ENCODE measurements around the gene RNLS. TPM values are rescaled to one million over a fixed set of nuclear protein-coding genes. Genes with fewer than 3 reads are reported as not detected.

The RNLS gene
- total RNA-seq, 1 donor from 2014 or later: 10.0 TPM

GRCh38 chr10:88551246-88551645 lies 31.9 kb downstream of the RNLS start:
- ATAC-seq: no peak

GRCh38 chr10:88546497-88546896 lies 36.6 kb downstream of the RNLS start:
- ATAC-seq: no peak

- no peak for ATAC-seq
These were observed 37.8 kb downstream of the RNLS start for GRCh38 chr10:88545359-88545758.

GRCh38 chr10:88544140-88544870 lies 38.8 kb downstream of the RNLS start:
- ATAC-seq: no peak

GRCh38 chr10:88542522-88542921 lies 40.6 kb downstream of the RNLS start:
- no peak for ATAC-seq

DNA sequence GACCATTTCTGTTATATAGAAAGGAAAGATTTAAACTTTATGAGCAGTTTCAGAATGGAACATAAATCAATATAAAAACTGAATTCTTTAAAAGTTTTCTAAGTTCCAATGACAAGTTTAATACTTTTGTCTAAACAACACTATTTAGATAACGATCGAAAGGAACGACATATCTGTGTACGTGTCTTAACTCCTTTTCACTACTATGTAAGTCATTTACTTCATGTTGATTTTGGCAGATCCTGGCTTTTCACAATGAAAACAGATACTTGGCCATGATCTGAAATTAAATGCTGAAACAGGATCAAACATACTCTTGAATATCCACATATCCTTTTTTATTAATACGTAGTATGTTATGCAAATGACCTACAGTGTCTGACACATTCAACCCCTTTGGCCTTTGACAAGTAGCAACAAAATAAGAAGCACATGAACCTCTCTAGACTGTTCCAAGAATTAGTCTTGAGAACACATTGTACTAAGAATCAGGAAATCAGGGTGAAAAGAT lies 41.9 kb downstream of the RNLS start:
- ATAC-seq: peak; percentile 90

GRCh38 chr10:88540351-88540750 lies 42.8 kb downstream of the RNLS start:
- no peak for ATAC-seq

DNA sequence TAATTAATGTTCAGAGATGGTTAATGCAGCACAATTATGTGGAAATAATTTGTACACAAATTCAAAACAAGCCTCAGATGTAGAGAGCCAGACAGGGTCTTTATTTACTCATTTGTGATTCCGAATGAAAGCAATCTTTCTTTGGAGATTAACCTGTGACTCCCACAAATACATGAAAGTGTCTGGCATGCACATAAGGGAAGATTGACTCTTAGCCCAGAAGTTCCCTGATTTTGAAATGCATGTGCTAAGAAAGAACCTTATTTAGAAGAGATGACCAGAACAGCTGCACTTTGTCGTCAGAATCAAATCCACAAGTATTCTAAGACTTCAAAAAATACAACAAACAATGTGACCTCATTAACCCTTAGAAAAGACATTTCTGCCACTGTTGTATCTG lies 45.1 kb downstream of the RNLS start:
- ATAC-seq: no peak

DNA sequence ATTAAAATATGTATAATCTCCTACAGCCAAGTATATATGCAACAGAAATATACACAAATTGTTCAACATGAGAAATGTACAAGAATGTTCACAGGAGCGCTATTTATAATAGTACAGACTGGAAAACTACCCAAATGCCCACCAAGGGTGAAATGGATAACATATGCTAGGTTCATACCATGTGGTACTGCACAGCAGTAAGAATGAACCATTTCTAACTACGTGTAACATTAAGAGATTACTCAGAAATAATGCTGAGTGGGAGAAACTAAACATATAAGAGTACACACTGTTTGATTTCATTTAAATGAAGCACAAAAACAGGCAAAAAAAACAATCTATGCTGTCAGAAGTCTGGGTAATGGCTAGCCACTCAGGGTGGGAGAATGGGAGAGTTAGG lies 45.8 kb downstream of the RNLS start:
- no peak for ATAC-seq

DNA sequence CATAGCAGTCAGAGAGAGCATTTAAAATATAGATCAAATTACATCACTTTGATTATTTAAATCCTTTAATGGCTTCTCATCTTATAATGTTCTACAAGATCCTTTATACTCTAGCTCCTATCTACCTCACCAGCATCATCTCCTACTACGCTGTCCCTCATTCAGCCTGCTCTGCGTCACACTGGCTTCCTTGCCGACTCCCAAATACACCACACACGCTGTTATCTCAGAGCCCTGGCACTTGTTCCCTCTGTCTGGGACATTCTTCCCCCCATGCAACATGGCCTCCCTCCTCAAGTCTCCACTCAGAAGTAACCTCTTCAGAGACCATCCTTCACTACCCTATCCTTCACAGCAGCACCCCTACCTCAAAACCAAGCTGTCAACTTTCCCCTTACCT lies 46.7 kb downstream of the RNLS start:
- no peak for ATAC-seq

GRCh38 chr10:88534072-88534665 lies 48.9 kb downstream of the RNLS start:
- ATAC-seq: no peak

DNA sequence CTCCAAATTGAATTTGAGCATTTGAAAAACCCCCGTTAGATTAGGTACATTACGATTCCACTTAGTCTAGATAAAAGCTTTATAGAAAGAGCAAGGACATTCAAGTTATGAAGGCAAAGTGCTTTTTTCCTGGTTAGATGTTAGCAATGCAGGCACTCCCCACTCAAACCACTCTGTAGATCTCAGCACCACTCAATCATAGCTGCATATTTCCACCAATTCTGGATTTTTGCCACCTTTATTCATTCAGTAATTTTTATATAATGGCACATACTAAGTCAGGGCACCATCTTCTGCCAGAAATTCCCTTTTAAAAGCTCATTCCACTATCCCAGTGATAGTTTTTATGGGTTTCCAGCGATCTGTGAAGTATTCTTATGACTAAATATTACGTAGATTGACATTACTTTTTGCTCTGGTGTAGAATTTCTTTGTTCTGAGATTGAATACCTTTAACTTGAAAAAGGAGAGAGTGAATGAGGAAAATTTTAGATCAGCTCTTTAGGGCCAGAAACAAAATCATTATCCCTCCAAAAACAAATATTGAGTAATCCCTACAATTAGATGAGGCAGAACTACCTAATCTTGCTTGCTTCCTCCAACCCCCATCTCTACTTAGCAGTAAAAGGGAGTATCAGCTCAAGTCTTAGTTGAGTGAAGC lies 51.6 kb downstream of the RNLS start:
- ATAC-seq: no peak

- ATAC-seq: no peak
These were observed 52.3 kb downstream of the RNLS start for GRCh38 chr10:88530629-88531391.

DNA sequence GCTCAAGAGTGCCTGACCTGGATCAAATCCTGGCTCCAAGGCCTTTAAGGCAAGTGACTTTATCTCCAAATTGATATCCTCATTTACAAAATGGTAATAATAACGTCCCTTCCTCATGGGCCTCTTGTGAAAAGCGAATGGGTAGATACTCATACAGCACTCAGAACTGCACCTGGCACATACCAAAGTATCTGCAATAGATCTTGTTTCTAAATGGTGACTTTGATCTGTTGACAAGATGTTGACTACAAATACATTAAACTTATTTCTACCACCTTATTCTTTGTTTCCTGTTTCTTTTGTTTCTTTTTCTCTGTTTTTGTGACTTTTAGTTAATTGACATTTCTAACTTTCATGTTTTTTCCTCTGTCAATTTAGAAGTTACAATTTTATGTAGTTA lies 53.0 kb downstream of the RNLS start:
- no peak for ATAC-seq

DNA sequence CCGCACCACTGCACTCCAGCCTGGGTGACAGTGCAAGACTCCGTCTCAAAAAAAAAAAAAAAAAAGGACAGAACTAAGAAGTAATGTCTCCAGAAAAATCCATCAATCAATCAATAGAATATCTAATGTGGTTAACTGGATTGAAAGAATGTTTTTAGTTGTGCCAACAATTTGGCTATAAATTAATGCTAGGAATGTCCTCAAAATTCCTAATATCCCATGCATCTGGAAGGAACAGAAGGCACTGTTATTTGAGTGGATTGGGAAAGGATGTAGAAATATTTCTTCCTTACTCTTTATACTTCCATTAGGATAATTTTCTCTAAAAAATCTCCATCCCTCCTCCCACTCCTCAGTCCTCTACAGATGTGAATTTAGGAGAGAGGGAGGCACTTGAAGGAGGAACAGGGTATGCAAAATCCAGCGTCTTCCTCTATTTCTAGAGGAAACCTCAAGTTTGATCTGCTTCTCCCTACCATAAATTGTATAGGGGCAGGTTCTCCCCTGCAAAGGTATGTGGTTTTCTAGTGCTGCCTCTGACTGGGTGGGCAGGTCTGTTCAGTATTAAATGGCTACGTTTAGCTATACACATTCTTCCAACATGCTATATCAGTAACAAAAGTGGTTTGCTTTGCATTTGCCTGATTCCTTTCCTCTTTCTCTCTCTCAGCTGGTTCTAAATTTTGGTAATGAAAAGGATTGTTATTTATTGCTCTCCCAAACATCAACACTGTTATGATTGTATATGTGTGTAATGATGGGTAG lies 54.1 kb downstream of the RNLS start:
- ATAC-seq: no peak

DNA sequence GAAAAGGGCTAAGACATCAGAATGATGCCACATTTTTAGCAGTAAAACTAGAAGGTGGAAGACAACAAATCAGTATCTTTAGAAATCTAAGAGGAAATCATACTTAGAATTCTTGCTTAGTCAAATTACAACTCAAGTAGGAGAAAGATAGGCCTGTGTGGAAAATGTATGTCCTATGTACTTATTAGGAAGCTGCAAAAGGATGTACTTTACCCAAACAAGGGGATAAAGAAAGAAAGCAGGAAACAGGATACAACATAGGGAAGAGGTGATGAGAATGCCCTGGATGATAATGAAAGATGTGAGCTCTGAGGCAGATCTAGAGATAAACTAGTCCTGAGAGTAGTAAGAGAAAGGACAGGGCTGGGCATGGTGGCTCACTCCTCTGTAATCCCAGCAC lies 54.9 kb downstream of the RNLS start:
- no peak for ATAC-seq

DNA sequence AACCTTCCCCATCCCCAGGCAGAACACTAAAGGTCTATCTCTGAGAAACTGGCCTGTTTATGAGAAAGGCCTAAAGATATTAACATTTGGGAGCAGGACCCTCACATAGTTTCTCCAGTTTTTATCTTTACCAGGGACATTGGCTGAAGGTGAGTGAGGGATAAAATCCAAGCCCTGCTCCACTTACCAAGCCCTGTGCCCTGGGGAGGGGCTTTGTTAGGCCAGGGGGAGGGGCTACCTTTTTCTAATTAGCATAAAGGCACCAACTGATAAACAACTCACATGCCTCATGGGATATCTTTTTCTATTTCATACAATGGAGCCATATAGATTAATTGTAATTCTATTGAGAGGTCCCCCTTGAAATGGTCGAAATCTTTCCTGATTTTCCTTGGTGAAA lies 55.9 kb downstream of the RNLS start:
- ATAC-seq: no peak

DNA sequence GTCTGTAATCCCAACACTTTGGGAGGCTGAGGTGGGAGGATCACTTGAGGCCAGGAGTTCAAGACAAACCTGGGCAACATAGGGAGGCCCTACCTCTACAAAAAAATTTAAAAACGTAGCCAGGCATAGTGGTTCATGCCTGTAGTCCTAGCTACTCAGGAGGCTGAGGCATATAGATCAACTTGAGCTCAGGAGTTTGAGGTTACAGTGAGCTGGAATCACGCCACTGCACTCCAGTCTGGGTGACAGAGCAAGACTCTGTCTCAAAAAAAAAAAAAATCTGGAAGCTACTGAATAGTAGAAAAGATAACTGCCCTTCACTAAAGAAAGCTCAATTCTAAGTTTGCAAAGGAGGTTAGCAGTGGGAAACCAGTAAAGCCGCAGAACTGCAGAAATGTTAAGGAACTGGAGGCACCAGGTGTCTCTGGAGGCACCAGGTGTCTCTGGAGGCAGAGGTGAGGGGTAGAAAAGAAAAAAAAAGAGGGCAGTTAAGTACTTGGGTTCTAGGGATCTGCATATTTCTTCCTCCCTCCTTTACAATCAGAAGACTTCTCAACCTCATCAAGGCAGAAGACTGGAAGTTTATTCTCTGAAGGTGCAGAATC lies 56.5 kb downstream of the RNLS start:
- ATAC-seq: no peak

GRCh38 chr10:88525371-88526069 lies 57.6 kb downstream of the RNLS start:
- no peak for ATAC-seq

- ATAC-seq: no peak
These were observed 59.2 kb downstream of the RNLS start for GRCh38 chr10:88523739-88524400.

DNA sequence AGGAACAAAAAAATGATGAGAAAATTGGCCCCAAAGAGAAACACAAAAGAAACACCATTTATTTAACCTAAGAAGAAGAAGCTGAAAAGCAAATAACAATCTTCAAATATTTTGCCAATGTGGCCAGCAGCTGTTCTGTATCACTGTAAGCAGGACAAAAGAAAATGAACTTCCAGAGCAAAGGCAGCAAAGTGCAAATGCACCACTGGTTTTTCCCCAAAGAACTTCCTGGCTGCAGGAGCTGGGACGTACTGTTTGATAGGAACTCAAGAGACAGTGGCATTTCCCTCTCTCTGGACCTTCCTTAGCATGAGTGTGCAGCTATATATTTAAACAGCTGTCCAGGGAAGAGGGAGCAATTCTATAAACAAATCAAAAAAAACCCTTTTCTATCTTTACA lies 60.4 kb downstream of the RNLS start:
- ATAC-seq: no peak

Measured in esophagus mucosa (tissue), 1 donor.